HepG2 (cell line): ENCODE measurements around the gene C1R. TPM values are rescaled to one million over a fixed set of nuclear protein-coding genes. Genes with fewer than 3 reads are reported as not detected.
A peak's percentile ranks its signal among the peaks of the same experiment; 100 is the strongest.

ENCODE experiments used
- ARID2 ChIP-seq: sonication (generic); formaldehyde crosslinking; IDR thresholded peaks from 2 replicates; pipeline ENCODE4 v1.8.1; 2022; ENCODE audit warnings: mild to moderate bottlenecking, missing genetic modification reagents, borderline replicate concordance
- ARNTL ChIP-seq: sonication (generic); formaldehyde crosslinking; IDR thresholded peaks from 2 replicates; pipeline ENCODE4 v1.4.0; 2020; ENCODE audit warnings: mild to moderate bottlenecking, missing genetic modification reagents
- EEA1 ChIP-seq: sonication (generic); formaldehyde crosslinking; IDR thresholded peaks from 2 replicates; pipeline ENCODE4 v1.5.1; 2020; ENCODE audit warnings: mild to moderate bottlenecking, missing genetic modification reagents, borderline replicate concordance
- EP300 ChIP-seq, 3 experiments: sonication (generic) in 1 of 3; formaldehyde crosslinking in 1 of 3; IDR thresholded peaks; 2 replicates each; pipeline versions ENCODE4 v1.5.1 to v1.6.1; 2011 to 2020; ENCODE audit warnings: low read depth in 2 of 3, low read length in 2 of 3, borderline replicate concordance in 1 of 3, improper control_type of control experiment in 1 of 3, mild to moderate bottlenecking in 1 of 3, missing genetic modification reagents in 1 of 3, moderate library complexity in 1 of 3
- HOXA9 ChIP-seq: sonication (generic); formaldehyde crosslinking; IDR thresholded peaks from 2 replicates; pipeline ENCODE4 v1.8.1; 2022; ENCODE audit warnings: missing genetic modification reagents, mild to moderate bottlenecking, moderate library complexity, borderline replicate concordance
- JUNB ChIP-seq: sonication (generic); formaldehyde crosslinking; IDR thresholded peaks from 2 replicates; pipeline ENCODE4 v1.8.0; 2022; ENCODE audit warnings: missing genetic modification reagents, mild to moderate bottlenecking, borderline replicate concordance
- KAT2B ChIP-seq: fragments of 150-350 bp; IDR thresholded peaks from 2 replicates; pipeline ENCODE4 v1.6.1; 2014; ENCODE audit warnings: low read depth, low read length, borderline replicate concordance
- NFRKB ChIP-seq: fragments of 450-650 bp; IDR thresholded peaks from 2 replicates; pipeline ENCODE4 v1.6.1; 2017
- SMAD3 ChIP-seq: sonication (generic); formaldehyde crosslinking; IDR thresholded peaks from 2 replicates; pipeline ENCODE4 v1.4.0; 2020; ENCODE audit warnings: missing genetic modification reagents
- TAF15 ChIP-seq: fragments of 200-400 bp; formaldehyde crosslinking; IDR thresholded peaks from one replicate; pipeline ENCODE4 v1.6.1; 2018; ENCODE audit warnings: mild to moderate bottlenecking, low read depth, low read length; ENCODE audit not compliant: poor library complexity, severe bottlenecking
- TBL1XR1 ChIP-seq: fragments of 150-350 bp; IDR thresholded peaks from 2 replicates; pipeline ENCODE4 v1.6.1; 2014; ENCODE audit warnings: borderline replicate concordance, low read length; ENCODE audit not compliant: partially characterized antibody
- TMF1 ChIP-seq: sonication (generic); formaldehyde crosslinking; IDR thresholded peaks from 2 replicates; pipeline ENCODE4 v1.8.1; 2022; ENCODE audit warnings: low read depth, missing genetic modification reagents
- ZFP90 ChIP-seq: sonication (generic); formaldehyde crosslinking; IDR thresholded peaks from 2 replicates; pipeline ENCODE4 v1.8.0; 2022; ENCODE audit warnings: missing genetic modification reagents, mild to moderate bottlenecking, inconsistent platforms, borderline replicate concordance
- ZFX ChIP-seq: sonication (generic); formaldehyde crosslinking; IDR thresholded peaks from 2 replicates; pipeline ENCODE4 v1.4.0; 2020; ENCODE audit warnings: mild to moderate bottlenecking, low read depth, missing genetic modification reagents, moderate library complexity
- ZNF572 ChIP-seq: sonication (generic); formaldehyde crosslinking; IDR thresholded peaks from 2 replicates; pipeline ENCODE4 v1.5.1; 2020; ENCODE audit warnings: mild to moderate bottlenecking, missing genetic modification reagents
- ZNF616 ChIP-seq: sonication (generic); formaldehyde crosslinking; IDR thresholded peaks from 2 replicates; pipeline ENCODE4 v1.5.0; 2020; ENCODE audit warnings: low read depth, mild to moderate bottlenecking, missing genetic modification reagents
- ZNF672 ChIP-seq: sonication (generic); formaldehyde crosslinking; IDR thresholded peaks from 2 replicates; pipeline ENCODE4 v1.8.1; 2022; ENCODE audit warnings: missing genetic modification reagents
- ZNF781 ChIP-seq: sonication (generic); formaldehyde crosslinking; IDR thresholded peaks from 2 replicates; pipeline ENCODE4 v1.5.1; 2020; ENCODE audit warnings: borderline replicate concordance, mild to moderate bottlenecking, missing genetic modification reagents; ENCODE audit errors: not compliant biosample characterization
- polyA plus RNA-seq, 8 experiments: library from polyadenylated mRNA; depleted of rRNA in 3 of 8; stranded (reverse) in 7 of 8; unstranded in 1 of 8; fragments of >200 nt; fragmentation: Illumina TruSeq in 4 of 8; extraction: Trizol in 4 of 8; gene quantifications; 2 replicates each; pipeline versions ENCODE4 v1.2.1 to v1.2.3, GENCODE V29; 2011 to 2016; ENCODE audit warnings: low read depth in 4 of 8, missing spikeins in 1 of 8, mixed read lengths in 1 of 8; ENCODE audit not compliant: insufficient read depth in 1 of 8
- total RNA-seq, 5 experiments: library from RNA; depleted of rRNA; stranded (reverse); fragments of >200 nt; fragmentation: Illumina TruSeq; extraction: Trizol; gene quantifications; 2 replicates each; pipeline ENCODE4 v1.2.3, GENCODE V29; 2016; ENCODE audit warnings: low read depth in 1 of 5
- TF ChIP-seq, protein P1 (sequence below): IDR thresholded peaks from 2 replicates; pipeline ENCODE4 v1.6.1; 2016; ENCODE audit warnings: low read depth, control low read depth
- TF ChIP-seq, protein P2 (sequence below): sonication (generic); formaldehyde crosslinking; IDR thresholded peaks from 2 replicates; pipeline ENCODE4 v1.8.1; 2023; ENCODE audit warnings: mild to moderate bottlenecking, missing genetic modification reagents
- TF ChIP-seq, protein P3 (sequence below): IDR thresholded peaks from 2 replicates; pipeline ENCODE4 v1.6.1; 2012; ENCODE audit warnings: low read depth, low read length, improper control_type of control experiment
- TF ChIP-seq, protein P4 (sequence below): sonication (generic); formaldehyde crosslinking; IDR thresholded peaks from 2 replicates; pipeline ENCODE4 v1.5.0; 2020; ENCODE audit warnings: mild to moderate bottlenecking, missing genetic modification reagents, moderate library complexity

The C1R gene
- total and polyA plus RNA-seq, 2 of the 13 experiments (the other 11 are each of a cell fraction or from before 2014, with no cell fraction given): 3.5 to 6.5 TPM

DNA sequence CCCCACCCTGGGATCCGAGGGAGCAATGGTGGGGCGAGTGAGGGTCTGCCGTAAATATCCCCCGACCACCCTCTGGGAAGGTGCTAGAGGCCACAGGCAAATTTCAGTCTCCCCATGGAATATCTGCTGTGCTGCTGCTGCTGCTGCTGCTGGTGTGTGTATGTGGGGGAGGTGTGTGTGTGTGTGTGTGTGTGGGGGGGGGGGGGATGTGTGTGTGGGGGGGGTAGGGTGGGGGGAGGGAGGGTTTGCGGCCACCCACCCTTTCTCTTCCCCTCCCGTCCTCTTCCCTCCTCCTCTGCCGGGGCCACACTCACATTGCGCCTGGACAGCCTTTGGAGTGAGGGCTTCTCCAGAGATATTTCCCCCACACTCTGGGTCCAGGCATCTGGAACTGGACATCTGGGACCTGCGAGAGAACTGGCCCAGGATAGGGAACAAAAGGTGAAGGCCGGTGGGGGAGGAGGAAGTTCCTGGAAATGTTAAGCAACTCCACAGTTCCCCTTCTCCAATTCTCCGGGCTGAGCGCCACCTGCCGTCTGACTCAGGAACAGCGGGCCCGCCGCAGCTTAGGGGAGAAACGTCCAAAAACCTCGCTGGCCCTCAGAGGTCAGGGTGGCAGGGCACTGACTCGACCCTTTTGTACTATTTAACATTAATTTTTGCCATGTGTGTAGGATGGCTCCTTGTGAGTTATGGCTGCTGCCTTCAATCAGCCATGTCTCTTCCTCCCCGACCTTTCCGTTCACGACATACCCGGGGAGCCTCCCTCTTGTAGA lies 16.7 kb upstream of the C1R start, which contains the start of gene C1RL (continued):
- TF ChIP-seq ZFP90 (CRISPR knock-in tag) (no peak; the same call in 1 of the 2 replicates), TMF1 (CRISPR knock-in tag) (no peak), ZNF616 (no peak; the same call in 1 of the 2 replicates), ARNTL (CRISPR knock-in tag) (no peak), EP300 (IDR thresholded peaks at IDR 0.05; ENCODE audit: low read depth in 2 of 2, low read length in 2 of 2) (peak; percentile 45 to 70; a peak in 3 of 4 replicates), EP300 (CRISPR knock-in tag; IDR thresholded peaks at IDR 0.05; ENCODE audit: borderline replicate concordance) (peak; percentile 57; the same call in 1 of the 2 replicates), TBL1XR1 (peak; percentile 33), HOXA9 (no peak), NFRKB (no peak), ARID2 (CRISPR knock-in tag) (no peak), ZFX (CRISPR knock-in tag) (no peak), ZNF572 (CRISPR knock-in tag) (no peak), ZNF672 (CRISPR knock-in tag) (peak; percentile 26; the same call in 1 of the 2 replicates), SMAD3 (0 out of 2 replicates have a peak, but pooled peaks have one; percentile 54), JUNB (CRISPR knock-in tag) (no peak), ZNF781 (CRISPR knock-in tag) (no peak), TAF15 (no peak), KAT2B (no peak), EEA1 (CRISPR knock-in tag) (no peak)
- TF ChIP-seq, protein P1, sequence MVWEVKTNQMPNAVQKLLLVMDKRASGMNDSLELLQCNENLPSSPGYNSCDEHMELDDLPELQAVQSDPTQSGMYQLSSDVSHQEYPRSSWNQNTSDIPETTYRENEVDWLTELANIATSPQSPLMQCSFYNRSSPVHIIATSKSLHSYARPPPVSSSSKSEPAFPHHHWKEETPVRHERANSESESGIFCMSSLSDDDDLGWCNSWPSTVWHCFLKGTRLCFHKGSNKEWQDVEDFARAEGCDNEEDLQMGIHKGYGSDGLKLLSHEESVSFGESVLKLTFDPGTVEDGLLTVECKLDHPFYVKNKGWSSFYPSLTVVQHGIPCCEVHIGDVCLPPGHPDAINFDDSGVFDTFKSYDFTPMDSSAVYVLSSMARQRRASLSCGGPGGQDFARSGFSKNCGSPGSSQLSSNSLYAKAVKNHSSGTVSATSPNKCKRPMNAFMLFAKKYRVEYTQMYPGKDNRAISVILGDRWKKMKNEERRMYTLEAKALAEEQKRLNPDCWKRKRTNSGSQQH: no peak; the same call in 1 of the 2 replicates
- TF ChIP-seq, protein P2, sequence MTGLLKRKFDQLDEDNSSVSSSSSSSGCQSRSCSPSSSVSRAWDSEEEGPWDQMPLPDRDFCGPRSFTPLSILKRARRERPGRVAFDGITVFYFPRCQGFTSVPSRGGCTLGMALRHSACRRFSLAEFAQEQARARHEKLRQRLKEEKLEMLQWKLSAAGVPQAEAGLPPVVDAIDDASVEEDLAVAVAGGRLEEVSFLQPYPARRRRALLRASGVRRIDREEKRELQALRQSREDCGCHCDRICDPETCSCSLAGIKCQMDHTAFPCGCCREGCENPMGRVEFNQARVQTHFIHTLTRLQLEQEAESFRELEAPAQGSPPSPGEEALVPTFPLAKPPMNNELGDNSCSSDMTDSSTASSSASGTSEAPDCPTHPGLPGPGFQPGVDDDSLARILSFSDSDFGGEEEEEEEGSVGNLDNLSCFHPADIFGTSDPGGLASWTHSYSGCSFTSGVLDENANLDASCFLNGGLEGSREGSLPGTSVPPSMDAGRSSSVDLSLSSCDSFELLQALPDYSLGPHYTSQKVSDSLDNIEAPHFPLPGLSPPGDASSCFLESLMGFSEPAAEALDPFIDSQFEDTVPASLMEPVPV (CRISPR knock-in tag): no peak
- TF ChIP-seq, protein P3, sequence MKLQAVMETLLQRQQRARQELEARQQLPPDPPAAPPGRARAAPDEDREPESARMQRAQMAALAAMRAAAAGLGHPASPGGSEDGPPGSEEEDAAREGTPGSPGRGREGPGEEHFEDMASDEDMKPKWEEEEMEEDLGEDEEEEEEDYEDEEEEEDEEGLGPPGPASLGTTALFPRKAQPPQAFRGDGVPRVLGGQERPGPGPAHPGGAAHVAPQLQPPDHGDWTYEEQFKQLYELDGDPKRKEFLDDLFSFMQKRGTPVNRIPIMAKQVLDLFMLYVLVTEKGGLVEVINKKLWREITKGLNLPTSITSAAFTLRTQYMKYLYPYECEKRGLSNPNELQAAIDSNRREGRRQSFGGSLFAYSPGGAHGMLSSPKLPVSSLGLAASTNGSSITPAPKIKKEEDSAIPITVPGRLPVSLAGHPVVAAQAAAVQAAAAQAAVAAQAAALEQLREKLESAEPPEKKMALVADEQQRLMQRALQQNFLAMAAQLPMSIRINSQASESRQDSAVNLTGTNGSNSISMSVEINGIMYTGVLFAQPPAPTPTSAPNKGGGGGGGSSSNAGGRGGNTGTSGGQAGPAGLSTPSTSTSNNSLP: no peak
- TF ChIP-seq, protein P4, sequence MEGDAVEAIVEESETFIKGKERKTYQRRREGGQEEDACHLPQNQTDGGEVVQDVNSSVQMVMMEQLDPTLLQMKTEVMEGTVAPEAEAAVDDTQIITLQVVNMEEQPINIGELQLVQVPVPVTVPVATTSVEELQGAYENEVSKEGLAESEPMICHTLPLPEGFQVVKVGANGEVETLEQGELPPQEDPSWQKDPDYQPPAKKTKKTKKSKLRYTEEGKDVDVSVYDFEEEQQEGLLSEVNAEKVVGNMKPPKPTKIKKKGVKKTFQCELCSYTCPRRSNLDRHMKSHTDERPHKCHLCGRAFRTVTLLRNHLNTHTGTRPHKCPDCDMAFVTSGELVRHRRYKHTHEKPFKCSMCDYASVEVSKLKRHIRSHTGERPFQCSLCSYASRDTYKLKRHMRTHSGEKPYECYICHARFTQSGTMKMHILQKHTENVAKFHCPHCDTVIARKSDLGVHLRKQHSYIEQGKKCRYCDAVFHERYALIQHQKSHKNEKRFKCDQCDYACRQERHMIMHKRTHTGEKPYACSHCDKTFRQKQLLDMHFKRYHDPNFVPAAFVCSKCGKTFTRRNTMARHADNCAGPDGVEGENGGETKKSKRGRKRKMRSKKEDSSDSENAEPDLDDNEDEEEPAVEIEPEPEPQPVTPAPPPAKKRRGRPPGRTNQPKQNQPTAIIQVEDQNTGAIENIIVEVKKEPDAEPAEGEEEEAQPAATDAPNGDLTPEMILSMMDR (CRISPR knock-in tag): peak; percentile 95
